GM21619 (cell line): ENCODE measurements around the gene ATXN1.
"Not testable (repeated sequence)": the region's sequence is repeated elsewhere in the genome, so short reads cannot be mapped to it uniquely, and the experiment has no call there.

Experiments used
- ATAC-seq: cut with Tn5 transposase; IDR thresholded peaks from one replicate; pipeline ENCODE4 v1.9.1; 2021; ENCODE audit not compliant: unreplicated experiment

ATXN1 gene

DNA sequence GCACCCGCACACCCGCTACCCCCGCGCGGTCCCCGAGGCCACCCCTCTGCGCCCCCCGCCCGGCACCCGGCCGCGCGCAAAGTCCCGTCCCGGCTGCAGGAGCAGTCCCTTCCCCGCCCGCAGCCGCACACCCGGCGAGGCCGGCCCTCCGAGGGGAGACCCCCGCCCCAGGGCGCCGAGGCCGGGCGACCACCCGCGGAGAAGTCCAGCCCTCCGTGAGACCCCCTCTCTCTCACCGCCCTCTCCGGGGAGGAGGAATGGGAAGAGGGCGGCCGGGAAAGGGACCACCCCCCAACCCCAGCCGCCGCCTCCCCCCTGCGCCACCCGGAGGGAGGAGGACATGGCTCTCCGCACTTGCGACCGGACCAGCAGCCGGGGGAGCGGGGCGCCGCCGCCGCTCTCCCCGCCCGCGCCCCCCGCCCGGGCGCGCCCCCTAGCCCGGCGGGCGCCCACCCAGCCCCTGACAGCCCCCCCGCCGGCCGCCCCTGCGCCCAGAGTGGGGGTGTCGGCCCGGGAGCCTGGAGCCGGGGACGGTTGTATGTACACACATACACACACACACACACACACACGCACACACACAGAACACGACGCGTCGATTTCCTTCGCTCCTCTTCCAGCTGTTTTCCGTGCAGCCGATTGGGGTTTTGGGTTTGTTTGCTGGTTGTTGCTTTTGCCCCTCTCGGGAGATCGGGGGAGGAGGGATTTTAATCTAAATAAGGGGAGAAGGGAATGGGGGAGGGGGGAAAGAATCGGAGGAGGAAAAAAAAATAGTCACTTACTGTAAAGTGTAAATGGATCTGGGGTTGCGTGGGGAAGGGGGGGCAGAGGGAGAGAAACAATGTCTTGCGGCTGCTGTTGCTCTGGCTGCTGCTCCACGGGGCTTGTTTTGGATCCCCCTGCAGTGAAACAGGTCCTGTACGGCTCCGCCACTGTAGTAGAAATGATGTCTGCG lies at the start of gene ATXN1:
TSS of gene ATXN1 (minus strand) at position 945 of the 955 bp plus-strand sequence.
- ATAC-seq: peak; percentile 3

GRCh38 chr6:16810411-16810810 lies 49.2 kb upstream of the ATXN1 start:
- ATAC-seq: no peak

DNA sequence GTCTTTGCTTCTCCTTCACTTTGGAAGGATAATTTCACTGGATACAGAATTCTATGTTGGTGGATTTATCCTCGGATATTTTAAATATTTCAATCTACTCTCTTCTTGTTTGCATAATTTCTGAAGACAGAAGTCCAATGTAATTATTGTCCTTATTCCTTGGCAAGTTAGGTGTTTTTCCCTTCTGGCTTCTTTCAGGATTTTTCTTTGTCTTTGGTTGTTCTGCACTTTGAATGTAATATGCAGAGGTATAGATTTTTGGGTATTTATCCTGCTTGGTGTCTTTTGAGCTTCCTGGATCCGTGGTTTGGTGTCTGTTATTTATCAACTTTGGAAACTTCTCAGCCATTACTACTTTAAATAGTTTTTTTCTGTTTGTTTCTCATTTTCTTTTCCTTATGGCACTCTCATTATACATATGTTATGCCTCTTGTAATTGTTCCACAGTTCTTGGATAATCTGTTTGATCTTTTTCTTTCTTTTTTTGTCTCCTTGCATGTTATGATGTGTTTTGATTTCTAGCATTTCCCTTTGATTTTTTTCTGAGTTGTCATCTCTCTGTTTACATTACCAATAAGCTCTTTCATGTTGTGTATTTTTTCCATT lies 48.6 kb upstream of the ATXN1 start:
- no peak for ATAC-seq

DNA sequence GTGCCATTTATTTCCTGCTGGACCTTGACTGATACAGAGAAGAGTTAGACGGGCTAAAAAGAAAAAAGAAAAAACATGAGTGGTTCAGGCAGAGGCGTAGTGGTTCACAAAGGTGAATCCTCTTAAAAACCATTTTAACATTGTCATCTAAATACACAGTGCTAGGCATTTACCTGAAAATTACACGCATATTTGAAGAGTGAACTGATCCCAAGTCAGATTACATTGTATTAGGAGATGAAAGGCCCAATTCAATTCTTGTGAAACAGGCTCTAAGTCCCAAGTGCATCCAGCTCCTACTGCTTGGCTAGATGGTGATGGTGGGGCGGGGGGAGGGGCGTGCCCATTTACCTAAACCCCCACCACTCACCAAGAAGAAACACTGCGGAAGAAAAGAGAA lies 46.7 kb upstream of the ATXN1 start:
- ATAC-seq: no peak

- ATAC-seq: no peak
Observed at GRCh38 chr6:16806363-16806762, 45.1 kb upstream of the ATXN1 start.

GRCh38 chr6:16805243-16805950 lies 44.1 kb upstream of the ATXN1 start:
- no peak for ATAC-seq

GRCh38 chr6:16804546-16805242 lies 43.4 kb upstream of the ATXN1 start:
- no peak for ATAC-seq

- ATAC-seq: no peak
Observed at GRCh38 chr6:16803294-16804200, 42.3 kb upstream of the ATXN1 start.

DNA sequence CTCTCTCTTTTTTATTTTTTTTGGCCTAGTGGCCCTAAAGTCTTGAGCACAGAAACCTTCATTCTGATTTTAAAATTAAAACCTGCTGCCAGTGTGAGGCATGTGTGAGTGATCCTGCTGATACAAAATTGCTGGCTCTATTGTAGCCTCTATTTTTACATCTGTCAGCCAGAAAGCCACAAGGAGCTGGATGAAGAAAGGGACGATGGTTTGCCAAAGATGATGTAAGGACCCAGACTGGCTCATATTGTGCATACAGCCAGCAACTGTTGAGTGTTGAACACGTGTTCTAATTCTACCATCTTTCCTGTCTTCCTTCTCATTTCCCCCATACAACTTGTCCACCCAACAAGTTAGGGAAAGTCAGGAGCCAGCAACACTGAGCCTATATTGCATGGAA lies 40.8 kb upstream of the ATXN1 start:
- no peak for ATAC-seq

- ATAC-seq: no peak
Observed at GRCh38 chr6:16800942-16801341, 39.7 kb upstream of the ATXN1 start.

GRCh38 chr6:16800341-16800740 lies 39.1 kb upstream of the ATXN1 start:
- ATAC-seq: no peak

GRCh38 chr6:16799279-16800193 lies 38.3 kb upstream of the ATXN1 start:
- no peak for ATAC-seq

- ATAC-seq: no peak
Observed at GRCh38 chr6:16793828-16794412, 32.7 kb upstream of the ATXN1 start.

GRCh38 chr6:16789329-16790038 lies 28.2 kb upstream of the ATXN1 start:
- ATAC-seq: no peak

GRCh38 chr6:16787128-16787682 lies 25.9 kb upstream of the ATXN1 start:
- ATAC-seq: no peak

DNA sequence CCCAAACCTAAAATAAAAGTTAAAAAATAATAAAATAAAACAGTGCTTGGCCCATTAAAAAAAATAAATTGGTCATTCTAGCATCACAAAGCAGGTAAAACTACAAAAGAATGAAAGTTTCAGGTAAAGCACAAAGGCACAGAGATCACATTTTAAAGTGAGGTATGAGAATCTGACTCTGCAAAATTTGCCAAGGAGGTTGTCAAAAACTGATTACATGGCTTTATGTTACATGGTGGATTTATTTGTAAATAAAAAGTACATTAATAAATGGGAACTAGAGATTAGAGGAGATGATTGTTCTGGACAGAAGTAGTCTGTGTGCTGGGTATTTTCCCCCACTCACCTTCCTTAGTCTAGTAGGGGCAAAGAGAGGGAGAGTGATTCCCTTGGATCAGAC lies 24.2 kb upstream of the ATXN1 start:
- no peak for ATAC-seq

DNA sequence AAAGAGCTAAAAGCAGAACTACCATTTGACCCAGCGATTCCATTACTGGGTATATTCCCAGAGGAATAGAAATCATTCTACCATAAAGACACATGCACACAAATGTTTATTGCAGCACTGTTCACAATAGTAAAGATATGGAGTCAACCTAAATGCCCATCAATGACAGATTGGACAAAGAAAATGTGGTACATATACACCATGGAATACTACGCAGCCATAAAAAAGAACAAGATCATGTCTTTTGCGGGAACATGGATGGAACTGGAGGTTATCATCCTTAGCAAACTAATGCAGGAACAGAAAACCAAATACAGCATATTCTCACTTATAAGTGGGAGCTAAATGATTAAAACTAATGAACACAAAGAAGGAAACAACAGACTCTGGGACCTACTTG lies 23.7 kb upstream of the ATXN1 start:
- not testable (repeated sequence) for ATAC-seq
